HL-60 (cell line): Measurements from ENCODE around the gene MARCKS.

Experiments
- GABPA ChIP-seq: IDR thresholded peaks from 2 replicates; pipeline ENCODE4 v1.6.1; 2012; ENCODE audit warnings: low read depth
- POLR2AphosphoS5 ChIP-seq: IDR thresholded peaks from 2 replicates; pipeline ENCODE4 v1.6.1; 2012; ENCODE audit warnings: low read depth
- SPI1 ChIP-seq: IDR thresholded peaks from 2 replicates; pipeline ENCODE4 v1.6.1; 2012; ENCODE audit warnings: low read depth, mild to moderate bottlenecking, borderline replicate concordance
- TF ChIP-seq, protein P1 (sequence below): IDR thresholded peaks from one replicate; pipeline ENCODE4 v1.5.1; 2011; ENCODE audit warnings: low read length, control low read depth, inconsistent platforms; ENCODE audit not compliant: insufficient read depth
- TF ChIP-seq, protein P2 (sequence below): IDR thresholded peaks from 2 replicates; pipeline ENCODE4 v1.6.1; 2012; ENCODE audit warnings: low read depth; ENCODE audit not compliant: insufficient replicate concordance

DNA sequence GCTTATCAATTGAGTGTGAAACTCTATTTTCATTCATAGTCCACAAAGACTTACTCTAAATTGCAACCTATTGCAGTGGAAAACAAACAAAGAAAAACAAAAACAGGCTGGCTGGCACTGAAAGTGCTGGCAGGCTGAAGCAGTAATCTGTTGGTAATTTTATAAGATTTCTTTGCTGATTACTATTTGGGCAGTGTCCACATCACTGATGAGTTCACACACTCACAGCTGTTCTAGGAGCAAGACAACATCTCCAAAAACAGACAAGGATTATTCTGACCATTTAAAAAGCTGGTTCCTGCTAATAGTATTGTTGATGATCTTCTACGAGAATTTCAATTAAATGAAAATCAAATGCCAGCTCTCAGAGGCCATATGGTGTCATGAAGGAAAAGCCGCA, 26.9 kb downstream of the MARCKS start:
- TF ChIP-seq, protein P1, sequence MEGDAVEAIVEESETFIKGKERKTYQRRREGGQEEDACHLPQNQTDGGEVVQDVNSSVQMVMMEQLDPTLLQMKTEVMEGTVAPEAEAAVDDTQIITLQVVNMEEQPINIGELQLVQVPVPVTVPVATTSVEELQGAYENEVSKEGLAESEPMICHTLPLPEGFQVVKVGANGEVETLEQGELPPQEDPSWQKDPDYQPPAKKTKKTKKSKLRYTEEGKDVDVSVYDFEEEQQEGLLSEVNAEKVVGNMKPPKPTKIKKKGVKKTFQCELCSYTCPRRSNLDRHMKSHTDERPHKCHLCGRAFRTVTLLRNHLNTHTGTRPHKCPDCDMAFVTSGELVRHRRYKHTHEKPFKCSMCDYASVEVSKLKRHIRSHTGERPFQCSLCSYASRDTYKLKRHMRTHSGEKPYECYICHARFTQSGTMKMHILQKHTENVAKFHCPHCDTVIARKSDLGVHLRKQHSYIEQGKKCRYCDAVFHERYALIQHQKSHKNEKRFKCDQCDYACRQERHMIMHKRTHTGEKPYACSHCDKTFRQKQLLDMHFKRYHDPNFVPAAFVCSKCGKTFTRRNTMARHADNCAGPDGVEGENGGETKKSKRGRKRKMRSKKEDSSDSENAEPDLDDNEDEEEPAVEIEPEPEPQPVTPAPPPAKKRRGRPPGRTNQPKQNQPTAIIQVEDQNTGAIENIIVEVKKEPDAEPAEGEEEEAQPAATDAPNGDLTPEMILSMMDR: no peak
- no peak for TF ChIP-seq POLR2AphosphoS5
- no peak for TF ChIP-seq GABPA
- TF ChIP-seq, protein P2, sequence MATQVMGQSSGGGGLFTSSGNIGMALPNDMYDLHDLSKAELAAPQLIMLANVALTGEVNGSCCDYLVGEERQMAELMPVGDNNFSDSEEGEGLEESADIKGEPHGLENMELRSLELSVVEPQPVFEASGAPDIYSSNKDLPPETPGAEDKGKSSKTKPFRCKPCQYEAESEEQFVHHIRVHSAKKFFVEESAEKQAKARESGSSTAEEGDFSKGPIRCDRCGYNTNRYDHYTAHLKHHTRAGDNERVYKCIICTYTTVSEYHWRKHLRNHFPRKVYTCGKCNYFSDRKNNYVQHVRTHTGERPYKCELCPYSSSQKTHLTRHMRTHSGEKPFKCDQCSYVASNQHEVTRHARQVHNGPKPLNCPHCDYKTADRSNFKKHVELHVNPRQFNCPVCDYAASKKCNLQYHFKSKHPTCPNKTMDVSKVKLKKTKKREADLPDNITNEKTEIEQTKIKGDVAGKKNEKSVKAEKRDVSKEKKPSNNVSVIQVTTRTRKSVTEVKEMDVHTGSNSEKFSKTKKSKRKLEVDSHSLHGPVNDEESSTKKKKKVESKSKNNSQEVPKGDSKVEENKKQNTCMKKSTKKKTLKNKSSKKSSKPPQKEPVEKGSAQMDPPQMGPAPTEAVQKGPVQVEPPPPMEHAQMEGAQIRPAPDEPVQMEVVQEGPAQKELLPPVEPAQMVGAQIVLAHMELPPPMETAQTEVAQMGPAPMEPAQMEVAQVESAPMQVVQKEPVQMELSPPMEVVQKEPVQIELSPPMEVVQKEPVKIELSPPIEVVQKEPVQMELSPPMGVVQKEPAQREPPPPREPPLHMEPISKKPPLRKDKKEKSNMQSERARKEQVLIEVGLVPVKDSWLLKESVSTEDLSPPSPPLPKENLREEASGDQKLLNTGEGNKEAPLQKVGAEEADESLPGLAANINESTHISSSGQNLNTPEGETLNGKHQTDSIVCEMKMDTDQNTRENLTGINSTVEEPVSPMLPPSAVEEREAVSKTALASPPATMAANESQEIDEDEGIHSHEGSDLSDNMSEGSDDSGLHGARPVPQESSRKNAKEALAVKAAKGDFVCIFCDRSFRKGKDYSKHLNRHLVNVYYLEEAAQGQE: no peak
- TF ChIP-seq SPI1: no peak
